Renal cortical epithelial cell (primary cell): Measurements from ENCODE around the gene ST6GALNAC3. TPM values are rescaled to one million over a fixed set of nuclear protein-coding genes. Genes with fewer than 3 reads are reported as not detected.
"Not testable (repeated sequence)": the region's sequence is repeated elsewhere in the genome, so short reads cannot be mapped to it uniquely, and the experiment has no call there.

Experiments
- DNase-seq: peaks from one replicate; pipeline ENCODE4 v3.0.0-alpha.2; 2011; ENCODE audit warnings: low read depth
- total RNA-seq: library from RNA; depleted of rRNA; stranded (reverse); fragments of >200 nt; gene quantifications from 2 replicates; pipeline ENCODE4 v1.2.3, GENCODE V29; 2014

The ST6GALNAC3 gene
- total RNA-seq, 1 donor from 2014 or later, result 0.50 TPM

DNA sequence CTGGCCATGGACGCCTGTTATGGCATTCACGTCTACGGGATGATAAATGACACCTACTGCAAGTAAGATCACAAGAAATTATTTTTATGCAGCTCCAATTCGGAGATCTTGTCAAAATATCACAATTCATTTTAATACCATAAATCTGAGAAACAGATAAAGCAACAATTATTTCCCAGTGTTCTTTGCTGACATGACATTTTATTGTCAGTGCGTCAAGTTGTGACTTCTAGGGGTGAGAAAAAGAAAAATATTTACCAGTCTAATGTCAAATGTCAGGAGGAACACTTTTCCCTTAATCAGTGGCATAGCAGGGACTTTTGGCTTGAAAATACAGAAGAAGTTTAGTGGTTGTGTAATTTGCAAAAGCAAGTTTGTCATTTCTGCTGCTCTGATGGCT lies 553.0 kb downstream of the ST6GALNAC3 start:
- DNase-seq, result no peak

DNA sequence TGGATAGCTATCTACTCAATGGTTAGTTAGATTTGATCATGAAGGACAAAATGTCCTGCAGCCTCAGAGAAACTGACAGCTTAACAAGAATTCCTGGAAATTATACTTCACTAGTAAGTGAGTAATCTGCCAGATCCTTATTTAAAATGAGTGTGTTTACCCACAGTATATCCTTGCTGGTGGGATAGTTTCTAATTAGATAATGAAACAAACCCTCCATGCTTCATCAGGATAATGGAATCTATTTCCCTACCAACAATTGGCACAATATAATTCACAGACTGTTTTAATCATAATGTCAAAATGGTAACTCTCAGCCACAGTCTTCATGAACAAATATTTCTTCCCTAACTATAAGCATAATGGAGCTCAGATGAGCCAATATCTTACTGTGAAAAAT lies 553.4 kb downstream of the ST6GALNAC3 start:
- DNase-seq, result no peak

DNA sequence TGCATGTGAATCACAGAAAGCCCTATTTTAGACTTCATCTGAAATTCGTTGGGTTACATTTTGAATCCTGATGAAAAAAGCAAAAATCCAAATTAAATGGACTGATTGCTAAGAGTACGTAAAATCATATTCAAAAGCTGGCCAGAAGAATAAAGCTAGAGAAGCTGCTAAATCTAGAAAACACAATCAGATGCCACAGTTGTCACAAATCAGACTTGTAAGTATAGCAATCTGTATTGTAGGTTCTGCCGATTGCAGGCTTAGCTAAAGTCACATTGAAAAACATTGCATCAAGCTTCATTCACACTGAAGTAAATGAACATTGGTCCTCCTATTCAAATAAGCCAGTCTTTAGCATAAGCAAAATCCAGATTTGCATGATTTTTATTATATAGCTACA lies 557.6 kb downstream of the ST6GALNAC3 start:
- DNase-seq, result no peak

DNA sequence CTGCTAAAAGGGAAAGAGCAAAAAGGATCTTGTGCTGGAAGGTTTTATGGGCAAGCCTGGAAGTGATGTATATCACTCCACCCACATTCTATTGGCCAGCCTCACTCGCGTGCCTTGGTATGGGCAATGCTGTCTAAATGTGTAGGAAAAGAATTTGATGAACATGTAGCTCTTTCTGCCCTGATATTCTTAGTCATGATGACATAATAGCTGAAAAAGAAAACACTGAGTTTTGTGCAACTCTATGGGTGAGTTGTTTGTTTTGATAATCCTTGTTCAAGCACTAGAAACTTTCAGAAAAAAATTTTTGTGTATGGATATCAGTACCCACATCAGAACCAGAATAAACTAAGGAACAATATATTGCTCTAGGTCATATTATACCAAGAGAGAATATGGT lies 561.2 kb downstream of the ST6GALNAC3 start:
- no peak for DNase-seq

DNA sequence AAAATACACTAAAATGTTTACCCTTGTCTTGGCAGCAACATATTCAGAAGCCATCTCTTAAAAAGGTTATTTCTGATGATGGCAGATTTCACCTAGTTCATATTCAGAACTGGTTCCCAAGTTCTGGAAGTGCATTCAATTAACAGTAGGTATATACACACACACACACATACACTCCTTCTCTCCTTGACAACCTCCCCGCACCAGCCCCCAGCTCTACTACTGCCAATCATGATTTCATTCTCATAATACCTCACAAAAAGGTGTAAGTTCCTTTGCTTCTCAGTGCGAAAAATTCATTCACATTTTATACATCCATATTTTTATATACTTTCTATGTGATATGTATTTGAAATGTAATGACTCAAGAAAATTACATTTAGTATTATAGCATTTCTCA lies 564.6 kb downstream of the ST6GALNAC3 start:
- DNase-seq, result no peak

DNA sequence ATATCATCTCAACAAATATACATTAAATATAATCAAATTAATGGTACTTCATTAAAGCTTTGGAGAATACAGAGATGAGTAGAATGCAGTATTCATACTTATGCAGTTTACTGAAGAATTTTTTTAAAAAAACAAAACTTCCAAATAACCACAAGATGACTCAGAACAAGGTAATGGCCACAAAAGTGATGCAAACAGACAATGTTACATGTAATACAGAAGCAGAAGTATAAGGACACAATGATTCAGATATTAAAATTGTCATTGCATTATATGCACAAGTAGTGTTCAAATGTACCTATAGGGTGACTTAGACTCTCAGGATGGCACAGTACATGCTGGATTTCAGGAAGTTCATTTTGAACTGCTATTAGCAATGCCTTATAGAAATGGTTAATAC lies 565.5 kb downstream of the ST6GALNAC3 start:
- DNase-seq, result peak; percentile 21

DNA sequence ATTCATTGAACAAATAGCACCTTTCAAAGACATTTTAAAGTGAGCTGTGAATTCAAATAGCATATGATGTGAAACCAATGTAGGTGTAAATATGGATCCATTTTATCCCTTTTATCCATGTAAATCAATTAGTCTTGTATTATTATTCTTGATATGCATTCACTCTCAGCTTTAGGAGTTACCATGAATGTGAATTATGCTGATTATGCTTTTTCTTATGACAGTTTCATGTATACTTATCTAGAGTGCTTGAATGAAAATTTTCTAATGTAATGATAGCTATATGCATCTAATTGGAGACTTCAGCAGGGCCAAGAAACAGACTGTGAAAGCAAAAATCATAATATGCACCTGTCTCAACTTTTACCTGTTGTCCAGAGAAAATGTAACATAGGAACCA lies 566.2 kb downstream of the ST6GALNAC3 start:
- no peak for DNase-seq

DNA sequence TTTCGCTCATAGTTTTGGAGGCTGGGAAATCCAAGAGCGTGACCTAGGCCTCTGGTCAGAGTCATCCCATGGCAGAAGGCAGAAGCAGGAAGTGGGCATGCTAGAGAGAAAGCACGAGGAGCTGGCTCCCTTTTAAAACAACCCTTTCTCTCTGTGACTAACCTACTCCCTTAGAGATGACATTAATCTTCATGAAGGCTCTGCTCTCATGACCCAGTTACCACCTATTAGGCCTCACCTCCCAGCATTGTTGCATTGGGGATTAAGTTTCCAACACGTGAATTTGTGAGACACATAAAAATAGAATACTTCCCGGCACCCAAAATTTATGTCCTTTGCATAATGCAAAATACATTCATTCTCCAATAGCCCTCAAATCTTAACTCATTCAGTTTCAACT lies 569.6 kb downstream of the ST6GALNAC3 start:
- no peak for DNase-seq

DNA sequence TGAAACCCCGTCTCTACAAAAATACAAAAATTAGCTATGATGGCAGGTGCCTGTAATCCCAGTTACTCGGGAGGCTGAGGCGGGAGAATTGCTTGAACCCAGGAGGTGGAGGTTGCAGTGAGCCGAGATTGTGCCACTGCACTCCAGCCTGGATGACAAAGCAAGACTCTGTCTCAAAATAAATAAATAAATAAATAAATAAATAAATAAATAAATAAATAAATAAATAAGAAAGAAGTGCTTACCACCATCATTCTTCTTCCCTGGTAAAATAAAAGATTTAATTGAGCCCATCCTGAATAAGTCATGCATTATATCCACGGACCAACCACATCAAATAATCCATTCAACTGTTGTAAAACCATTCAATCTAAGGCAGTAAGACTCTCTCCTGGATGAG lies 578.3 kb downstream of the ST6GALNAC3 start:
- not testable (repeated sequence) for DNase-seq

DNA sequence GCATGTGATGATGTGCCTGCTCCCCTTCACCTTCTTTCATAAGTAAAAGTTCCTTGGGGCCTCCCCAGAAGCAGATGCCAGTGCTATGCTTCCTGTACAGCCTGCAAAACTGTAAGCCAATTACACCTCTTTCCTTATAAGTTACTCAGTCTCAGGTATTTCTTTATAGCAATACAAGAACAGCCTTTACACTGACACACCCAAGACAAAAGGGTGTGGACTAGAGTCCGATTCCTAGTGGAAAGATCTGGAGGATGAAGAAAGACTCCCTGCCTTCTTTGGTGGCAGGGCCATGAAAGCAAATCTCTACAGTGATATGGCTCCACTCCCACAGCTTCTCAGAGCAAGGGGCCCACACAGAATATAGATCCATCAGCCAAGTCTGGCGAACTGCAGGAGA lies 583.1 kb downstream of the ST6GALNAC3 start:
- DNase-seq, result no peak

DNA sequence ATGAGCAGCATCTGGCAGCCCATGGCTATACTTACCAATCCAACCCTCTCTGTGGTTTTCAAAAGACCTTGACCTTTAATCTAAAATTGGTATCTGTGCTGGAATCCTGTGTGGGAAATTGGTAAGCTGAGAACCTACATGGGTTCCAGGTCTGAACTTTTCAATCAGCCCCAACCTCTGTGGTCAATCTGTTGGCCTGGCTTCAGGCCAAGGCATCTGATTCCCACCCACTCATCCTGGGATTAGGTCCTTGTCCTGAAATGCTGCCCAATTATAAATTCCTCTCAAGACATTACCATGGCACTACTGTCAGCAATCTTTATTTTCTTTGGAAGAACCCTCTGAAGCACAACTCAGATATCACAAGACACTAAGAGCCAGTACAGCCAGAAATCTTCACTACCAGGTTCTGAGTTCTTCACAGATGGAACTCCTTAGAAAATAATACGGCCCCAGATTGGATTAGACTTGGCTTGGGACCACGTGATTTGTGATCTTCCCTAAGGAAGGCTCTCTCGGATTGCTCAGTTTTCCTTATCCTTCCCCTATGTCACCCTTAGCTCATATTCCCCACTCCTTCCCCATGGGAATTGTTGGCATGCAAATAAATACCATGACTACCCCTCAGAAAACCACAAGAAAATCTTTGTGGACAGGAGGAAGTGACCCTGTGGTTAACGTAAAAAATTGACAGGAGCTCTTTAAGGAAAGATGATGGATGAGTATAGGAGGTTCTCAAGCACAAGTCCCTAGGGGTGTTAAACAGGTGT lies 584.8 kb downstream of the ST6GALNAC3 start:
- DNase-seq, result peak; percentile 36

DNA sequence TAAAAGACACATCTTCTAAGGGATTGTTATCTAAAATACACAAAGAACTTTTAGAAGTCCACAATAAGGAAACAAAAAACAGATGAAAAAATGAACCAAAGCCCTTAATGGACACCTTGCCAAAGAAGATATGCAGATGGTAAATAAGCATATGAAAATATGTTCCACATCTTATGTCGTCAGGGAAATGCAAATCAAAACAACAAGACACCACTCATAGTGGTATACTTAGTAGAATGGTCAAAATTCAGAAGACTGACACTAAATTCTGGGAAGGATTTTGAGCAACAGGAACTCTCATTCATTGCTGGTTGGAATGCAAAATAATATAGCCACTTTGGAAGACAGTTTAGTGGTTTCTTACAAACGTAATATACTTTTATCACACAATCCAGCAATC lies 587.0 kb downstream of the ST6GALNAC3 start:
- DNase-seq, result no peak

DNA sequence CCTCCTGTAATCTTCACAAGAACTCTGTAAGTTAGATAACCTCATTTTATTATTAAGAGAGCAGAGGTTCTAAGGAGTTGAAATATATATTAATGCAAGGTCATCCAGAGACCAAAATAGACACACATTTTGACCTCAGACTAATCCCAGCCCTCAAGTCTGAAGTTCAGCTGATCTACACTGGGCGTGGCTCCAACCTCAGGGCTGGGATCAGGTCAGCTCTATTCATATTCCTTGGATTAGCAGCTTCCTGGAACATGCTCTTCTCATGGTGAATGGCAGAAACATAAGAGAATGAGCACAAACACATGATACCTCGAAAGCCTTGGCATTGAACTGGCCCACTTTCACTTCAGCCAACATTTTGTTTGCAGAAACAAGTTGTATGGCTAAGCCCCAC lies 592.0 kb downstream of the ST6GALNAC3 start:
- DNase-seq, result no peak

DNA sequence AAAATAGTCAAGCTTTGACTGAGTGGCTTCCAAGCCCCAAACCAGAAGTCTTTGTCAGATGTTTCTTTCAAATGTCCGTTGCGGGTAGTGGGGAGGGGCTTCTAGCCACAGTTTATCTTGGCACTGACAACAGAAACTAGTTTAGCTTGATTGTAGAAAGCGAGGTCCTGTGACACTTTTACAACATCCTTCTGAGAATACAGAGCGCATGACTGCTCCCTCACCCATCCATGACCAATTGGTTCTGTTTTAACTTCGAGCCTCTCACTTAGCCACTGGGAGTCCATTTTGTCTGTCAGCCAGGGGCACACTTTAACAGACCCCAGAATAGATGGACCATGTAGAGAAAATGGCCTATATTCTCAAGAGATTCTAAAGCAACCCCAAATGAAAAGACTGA lies 593.5 kb downstream of the ST6GALNAC3 start:
- DNase-seq, result peak; percentile 90

DNA sequence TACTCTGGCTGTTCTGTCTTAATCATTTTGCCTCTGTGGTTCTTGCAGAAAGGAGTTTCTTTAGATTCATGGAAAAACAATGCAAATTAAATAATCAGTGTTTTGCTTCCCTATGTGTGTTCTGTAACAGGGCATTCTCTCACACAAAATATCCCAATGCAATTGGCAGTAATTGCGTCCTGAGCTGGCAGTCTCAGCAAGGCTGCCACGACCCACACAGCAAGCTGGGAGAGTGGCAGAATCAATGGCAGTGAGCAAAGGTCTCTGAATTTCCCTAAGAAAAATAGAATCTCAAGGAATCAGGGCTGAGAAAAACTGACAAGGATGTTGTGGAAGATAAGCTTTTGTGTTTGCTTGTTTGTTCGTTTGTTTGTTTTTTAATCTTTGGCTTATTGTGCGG lies 594.6 kb downstream of the ST6GALNAC3 start:
- DNase-seq, result no peak

DNA sequence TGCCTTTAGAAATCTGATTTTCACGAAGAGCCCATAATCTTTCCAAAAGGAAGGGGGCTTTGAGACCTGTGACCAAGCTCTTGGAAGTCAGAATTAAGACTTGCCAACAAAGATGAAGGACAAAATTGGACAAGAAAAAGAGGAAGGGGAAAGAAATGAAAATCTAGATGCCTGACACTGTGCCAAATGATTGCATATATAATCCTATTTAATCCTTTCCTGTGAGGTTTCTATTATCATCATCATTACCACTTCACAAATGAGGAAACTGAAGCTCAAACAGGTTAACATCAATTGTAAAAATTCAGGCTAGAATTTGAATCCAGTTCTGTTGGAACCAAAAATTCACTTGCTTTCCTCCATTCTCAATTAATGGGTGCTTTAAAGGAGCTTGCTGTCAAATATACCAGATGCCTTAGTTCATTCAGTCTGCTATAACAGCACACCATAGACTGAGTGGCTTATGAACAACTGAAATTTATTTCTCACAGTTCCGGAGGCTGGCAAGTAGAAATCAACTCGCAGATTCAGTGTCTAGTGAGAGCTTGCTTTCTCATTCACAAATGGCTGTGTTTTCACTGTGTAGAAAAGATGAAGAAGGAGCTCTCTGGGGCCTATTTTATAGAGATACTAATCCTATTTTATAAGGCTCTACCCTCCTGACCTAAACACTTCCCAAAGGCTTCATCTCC lies 595.2 kb downstream of the ST6GALNAC3 start:
- DNase-seq, result no peak

DNA sequence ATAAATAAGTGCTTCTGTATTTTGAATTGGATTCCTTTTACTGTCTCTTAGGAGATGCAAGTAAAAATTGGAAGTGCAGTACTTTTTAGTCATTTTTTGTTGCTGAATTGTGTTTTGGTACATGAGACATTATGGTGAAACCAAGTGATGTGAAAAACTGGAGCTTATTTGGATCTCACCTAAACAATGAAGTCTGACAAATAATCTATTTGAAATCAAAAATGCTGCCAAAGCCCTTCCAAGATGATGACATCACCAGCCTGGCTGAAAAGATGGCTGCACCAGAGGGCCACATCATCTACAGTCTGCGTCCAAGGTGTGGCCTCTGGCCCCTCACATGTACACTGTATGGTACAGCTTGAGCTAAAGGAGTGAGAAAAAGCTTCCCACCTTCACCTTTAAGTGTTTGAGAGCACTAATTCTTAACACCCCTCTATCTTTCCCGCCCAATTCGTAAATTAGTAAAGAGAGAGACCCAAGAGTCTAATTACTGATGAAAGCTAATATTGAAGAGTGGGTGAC lies 600.2 kb downstream of the ST6GALNAC3 start:
- no peak for DNase-seq

DNA sequence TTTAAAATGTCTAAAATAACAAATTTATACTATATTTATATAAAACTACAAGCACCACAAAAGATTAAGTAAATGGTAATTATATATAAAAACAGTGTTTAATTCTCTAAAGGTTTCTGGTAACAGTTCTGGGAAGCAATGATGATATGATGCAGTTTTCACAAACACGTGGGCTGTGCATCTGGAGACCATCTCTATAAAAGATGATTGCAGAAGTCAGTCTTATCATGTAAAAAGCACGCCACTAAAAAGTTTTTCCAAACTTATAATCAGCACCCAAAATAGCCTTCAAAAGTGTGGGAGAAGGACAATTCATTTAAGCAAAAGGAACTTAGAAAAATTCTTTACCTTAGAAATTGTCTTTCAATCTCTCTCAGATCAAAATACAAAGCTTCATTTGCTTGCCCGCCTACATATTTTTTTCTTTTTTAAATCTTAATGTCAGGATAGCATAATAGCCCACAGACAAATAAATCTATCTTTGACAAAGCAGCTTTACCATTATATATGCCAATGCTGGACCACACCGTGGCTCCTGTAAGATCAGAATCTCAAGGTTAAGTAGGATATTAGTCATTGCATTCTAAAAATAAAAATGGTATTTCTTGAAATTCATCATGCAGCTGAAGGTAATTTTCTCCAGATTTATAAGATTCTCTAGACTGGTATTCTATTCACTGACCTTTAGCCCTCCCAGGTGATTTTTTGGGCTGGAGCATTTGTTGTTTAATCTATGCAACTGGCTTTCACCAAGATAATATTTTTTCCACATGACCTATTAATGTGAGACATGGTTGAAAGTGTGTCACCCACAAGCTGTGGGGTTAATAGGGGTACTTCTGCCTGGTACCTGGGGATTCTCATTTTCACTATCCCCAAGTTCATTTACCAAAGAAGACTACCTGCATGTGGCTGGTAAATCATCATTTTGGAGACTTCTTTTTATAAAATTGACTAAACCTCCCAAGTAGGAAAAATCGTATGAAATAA lies 603.2 kb downstream of the ST6GALNAC3 start:
- no peak for DNase-seq

DNA sequence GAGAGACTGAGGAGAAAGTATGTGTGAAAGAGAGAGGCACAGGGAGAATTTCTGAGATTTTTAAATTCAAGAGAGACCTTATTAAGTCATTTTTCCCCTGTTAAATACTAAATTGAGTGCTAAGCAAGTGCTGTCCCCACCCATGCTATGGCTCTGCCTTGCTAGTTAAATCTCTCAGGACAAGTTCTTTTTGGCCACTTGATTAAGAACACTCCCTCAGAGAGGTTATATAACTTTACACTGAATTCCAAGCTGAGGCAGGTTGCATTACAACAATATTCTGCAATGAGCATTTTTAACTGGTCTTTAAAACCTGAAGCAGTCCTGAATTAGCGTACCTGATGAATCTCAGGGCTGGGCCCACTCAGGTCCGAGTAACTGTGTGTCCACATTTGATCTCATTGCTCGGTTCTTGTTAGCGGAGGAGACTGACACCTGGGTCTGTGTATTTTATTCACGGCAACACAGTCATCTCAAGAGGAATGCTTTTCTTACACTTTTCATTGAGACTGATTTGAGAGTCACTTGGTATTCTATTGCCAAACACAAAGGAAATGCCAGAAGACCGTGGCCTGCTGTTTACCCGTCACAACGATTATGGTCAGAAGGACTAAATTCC lies 605.1 kb downstream of the ST6GALNAC3 start:
- DNase-seq, result no peak

DNA sequence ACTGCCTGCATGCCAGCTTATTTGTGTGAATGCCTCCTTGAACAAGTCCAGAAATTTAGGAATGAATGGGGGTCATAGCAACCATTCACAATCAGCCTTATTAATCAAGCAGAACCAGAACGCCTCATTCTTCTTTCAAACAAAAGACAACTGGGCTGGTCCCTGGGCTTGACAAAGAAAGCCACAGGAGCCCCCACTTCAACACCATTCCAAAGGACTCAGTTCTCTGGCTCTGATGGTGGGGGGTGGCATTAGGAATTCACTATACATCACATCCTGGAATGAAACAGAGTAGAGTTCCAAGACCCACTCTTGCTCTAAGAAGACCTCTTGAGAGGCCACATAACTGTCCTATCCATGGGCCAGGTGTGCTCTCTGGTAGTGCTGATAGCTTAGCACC lies 606.1 kb downstream of the ST6GALNAC3 start:
- DNase-seq, result no peak

DNA sequence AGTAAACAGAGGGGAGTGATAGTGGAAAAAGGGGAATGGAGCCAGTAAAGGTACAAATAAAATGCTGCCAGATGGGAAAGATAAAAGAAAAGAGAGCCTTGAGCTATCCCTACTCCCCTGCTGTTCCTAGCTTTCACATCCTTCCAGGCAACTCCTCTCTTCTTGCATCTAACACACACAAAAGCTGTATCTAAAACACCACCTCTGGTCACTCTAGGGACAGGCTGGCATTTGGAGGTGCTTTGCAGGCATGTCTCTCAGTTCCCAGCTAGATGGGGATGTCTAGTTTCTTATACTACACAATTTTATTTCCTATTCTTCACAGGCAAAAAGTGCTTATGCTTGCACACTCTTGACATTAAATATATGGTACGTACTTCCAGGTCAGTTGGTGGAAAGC lies 607.6 kb downstream of the ST6GALNAC3 start:
- DNase-seq, result no peak
